GM18868 (cell line): Measurements from ENCODE around the gene TTLL7.

Source experiments
- ATAC-seq: cut with Tn5 transposase; IDR thresholded peaks from one replicate; pipeline ENCODE4 v1.9.1; 2021; ENCODE audit warnings: mild to moderate bottlenecking, moderate library complexity; ENCODE audit not compliant: unreplicated experiment

TTLL7 gene

DNA sequence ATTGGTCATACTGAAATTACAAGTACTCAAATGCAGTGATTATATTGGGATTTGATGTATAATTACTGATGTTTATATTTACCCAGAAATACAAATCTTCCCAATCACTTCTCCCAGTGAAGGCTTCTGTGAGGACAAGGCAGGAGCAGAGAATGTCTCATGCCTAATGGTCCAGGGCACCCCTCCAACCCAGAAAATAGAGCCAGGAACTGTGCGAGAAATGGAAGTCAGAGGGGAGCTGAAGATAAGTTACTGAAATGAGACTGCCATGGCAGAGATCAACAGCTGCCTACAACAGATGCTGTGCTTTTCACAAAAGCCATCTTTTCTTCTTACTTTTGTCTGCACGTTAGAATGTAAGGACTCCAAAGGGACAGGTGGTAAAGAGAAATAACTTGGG lies 171.2 kb downstream of the TTLL7 start:
- ATAC-seq = no peak

DNA sequence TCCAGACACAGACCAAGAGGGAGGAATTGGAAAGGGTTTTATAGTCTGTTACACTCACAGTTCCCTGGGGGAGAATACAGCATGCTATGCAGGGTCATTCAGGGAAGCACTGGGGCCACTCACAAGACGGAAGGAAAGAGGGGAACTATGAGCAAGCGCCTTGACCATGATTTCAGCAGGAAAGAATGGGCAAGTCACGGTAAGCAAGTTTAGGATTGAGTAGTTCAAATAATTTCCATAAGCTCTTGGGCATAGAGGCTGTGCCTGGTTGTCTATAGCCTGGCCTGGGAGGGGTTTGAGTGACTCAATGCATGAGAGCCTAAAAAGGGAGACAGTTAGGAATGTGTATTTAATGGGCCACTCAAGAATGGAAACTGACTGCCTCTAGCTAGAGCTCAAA lies 176.7 kb downstream of the TTLL7 start:
- no peak for ATAC-seq

DNA sequence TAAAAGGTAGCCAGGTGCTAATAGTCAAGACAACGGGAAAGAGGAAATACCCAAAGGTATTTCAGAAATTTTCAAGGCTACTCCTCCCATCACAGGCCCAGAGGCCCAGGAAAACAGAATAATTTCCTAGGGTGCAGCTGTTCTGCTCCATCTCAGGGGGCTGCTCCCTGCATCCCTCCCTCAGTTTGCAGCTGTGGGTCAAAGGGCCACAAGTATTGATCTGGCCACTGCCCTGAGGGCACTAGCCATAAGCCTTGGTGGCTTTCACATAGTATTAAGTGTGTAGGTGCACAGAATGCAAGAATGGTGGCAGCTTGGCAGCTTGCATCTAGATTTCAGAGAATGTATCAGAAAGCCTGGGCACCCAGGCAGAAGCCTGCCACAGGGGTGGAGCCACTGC lies 179.5 kb downstream of the TTLL7 start:
- ATAC-seq = no peak

DNA sequence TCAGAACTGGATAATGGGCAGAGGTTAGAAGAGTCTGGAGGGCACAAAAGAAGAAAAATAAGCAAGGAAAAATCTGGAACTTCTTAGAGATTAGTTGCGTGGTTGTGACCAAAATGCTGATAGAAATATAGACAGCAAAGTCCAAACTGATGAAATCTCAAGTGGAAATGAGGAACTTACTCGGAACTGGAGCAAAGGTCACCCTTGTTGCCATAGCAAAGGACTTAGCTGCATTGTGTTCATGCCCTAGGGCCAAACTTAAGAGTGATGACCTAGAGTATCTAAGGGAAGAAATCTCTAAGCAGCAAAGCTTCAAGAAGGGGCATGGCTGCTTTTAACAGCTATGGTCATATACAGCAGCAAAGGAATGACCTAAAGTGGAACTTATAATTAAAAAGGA lies 180.0 kb downstream of the TTLL7 start:
- no peak for ATAC-seq

DNA sequence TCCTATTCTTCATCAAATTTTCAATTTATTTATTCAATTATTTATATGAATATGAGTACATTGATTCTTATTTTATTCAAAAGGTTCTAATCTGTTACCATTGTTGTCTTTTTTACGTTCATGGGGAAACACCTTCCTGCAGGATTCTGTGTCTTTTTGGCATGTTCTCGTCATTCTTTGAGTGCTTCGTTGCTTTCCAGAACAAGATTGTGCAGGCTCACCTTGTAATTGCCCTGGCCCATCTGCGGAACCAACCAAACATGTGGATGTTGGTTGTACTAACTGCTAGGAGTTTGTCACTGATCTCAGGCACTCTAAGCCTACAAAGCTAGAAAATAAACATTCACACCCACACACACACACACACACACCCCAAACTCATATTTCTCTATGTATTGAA lies 182.1 kb downstream of the TTLL7 start:
- no peak for ATAC-seq

DNA sequence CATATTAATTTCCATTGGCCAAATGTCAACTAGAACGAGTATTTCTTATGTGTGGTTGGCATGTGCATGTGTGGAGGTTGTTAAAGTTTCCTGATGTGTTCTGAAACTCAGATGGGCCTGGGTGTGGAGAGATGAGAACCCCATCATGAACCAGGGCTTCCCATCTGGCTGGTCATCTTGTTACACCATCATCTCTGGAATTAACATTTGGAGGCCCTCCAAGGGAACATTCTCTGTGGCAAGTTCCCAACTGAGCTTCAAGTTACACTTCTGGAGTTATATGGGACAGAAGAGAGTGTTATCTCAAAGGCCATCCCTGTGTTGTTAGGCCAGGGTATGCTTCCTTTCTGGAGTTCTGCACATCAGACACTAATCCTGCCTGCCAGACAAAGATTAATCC lies 183.6 kb downstream of the TTLL7 start:
- no peak for ATAC-seq
